GM21447 (cell line): ENCODE data around the gene LRRC40.

Source experiments
- ATAC-seq: cut with Tn5 transposase; IDR thresholded peaks from one replicate; pipeline ENCODE4 v1.9.1; 2021; ENCODE audit not compliant: unreplicated experiment

LRRC40 gene

DNA sequence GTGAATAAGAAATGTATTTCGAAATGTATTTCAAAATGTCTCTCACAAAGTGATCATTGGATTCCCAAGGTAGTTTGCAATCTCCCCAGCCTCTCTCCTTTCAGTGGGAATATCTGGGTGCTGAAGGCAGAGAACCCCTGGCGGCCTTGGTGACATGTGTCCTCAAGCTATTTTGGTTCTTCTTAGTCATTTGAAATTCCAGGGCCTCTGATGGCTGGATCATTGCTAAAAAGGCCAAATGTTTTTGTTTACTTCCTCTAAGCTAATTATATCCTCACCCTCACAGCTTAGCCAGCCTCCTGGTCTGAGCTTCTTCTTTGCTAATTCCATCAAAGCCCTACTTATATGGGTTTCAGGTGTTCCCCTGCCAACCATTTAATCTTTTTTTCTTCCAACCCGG, 71.2 kb downstream of the LRRC40 start:
- ATAC-seq = no peak

GRCh38 chr1:70117046-70117445, 88.3 kb downstream of the LRRC40 start:
- no peak for ATAC-seq

- no peak for ATAC-seq
Measured at GRCh38 chr1:70115315-70115714, 90.1 kb downstream of the LRRC40 start.

DNA sequence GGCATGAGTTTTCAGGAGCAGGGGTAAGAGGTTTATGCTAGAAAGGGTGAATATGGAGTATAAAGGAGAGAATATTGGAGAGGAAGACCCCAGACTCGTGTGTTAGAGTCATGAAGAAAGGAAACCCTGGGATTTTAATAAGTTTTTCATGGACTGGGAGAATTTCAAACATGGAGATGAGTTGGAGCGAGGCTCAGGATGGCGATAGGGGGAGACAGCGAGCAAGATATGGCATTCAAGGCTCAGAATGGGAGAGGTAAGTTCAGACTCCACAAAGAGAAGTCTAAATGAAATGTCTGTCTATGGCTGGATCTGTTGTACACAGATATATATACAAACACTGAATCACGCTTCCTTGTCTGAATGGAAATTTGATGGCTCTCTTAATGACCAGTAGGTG, 92.5 kb downstream of the LRRC40 start:
- no peak for ATAC-seq

DNA sequence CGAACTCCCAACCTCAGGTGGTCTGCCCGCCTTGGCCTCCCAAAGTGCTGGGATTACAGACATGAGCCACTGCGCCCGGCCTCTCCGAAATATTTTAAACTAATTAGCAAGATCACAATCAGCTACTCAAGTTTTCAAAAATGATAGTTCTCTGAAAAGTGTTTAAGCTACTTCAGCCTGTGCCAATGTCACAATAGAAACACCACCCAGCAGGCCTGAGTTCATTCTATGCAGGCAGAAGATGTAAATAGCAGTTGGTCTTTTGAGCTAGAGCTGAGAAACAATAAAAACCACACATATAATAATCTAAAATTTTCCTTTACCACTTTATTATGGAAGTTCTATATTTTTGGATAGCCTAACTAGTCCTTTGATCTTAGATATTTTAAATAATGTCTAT, 96.1 kb downstream of the LRRC40 start:
- no peak for ATAC-seq

DNA sequence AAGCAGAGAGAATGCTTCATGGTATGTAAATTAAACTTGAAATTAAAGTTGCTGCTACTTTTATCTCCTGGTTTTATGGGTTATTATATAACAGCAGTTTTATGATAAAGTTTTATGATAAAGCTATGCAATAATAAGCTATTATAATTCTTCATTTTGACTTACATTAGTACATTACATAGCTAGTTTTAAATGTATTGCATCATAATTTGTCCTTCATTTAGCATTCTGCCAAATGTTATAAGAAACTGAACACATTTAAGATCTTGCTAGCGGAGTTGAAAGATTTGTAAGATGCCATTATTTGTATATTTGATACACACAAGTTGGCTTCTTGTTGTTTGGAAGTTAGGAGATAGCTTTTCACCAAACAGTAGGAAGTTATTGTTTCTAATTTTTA, 101.6 kb downstream of the LRRC40 start:
- ATAC-seq = no peak

GRCh38 chr1:70101774-70102173, 103.6 kb downstream of the LRRC40 start:
- no peak for ATAC-seq

GRCh38 chr1:70101231-70101630, 104.1 kb downstream of the LRRC40 start:
- no peak for ATAC-seq
